SK-N-SH treated with all-trans-retinoic acid at 6 μM for 48 hours (cell line): ENCODE results near the gene ISCA2.

ENCODE experiments used
- ATAC-seq: fragments of 200-7000 bp; cut with Tn5 transposase; 3 replicates; pipeline ENCODE4 v1.9.1; 2020; ENCODE audit warnings: mild to moderate bottlenecking, moderate library complexity
- ARNTL ChIP-seq: fragments of 450-650 bp; formaldehyde crosslinking; IDR thresholded peaks from 2 replicates; pipeline ENCODE4 v1.5.0; 2020; ENCODE audit warnings: low read depth, mild to moderate bottlenecking, moderate library complexity, borderline replicate concordance
- BACH2 ChIP-seq: fragments of 250-450 bp; sonication (Bioruptor Pico); IDR thresholded peaks from 2 replicates; pipeline ENCODE4 v1.9.0; 2021; ENCODE audit warnings: mild to moderate bottlenecking, borderline replicate concordance
- CSDC2 ChIP-seq: fragments of 250-450 bp; sonication (Bioruptor Pico); IDR thresholded peaks from 2 replicates; pipeline ENCODE4 v1.5.0; 2020; ENCODE audit warnings: mild to moderate bottlenecking, moderate library complexity
- ESRRG ChIP-seq: fragments of 250-450 bp; sonication (Bioruptor Pico); IDR thresholded peaks from 2 replicates; pipeline ENCODE4 v1.6.1; 2021; ENCODE audit warnings: mild to moderate bottlenecking
- GLIS3 ChIP-seq: fragments of 250-450 bp; sonication (Bioruptor Pico); IDR thresholded peaks from 2 replicates; pipeline ENCODE4 v1.5.0; 2020; ENCODE audit warnings: mild to moderate bottlenecking, moderate library complexity
- ISL1 ChIP-seq: fragments of 250-450 bp; sonication (Bioruptor Pico); IDR thresholded peaks from 2 replicates; pipeline ENCODE4 v2.1.2; 2022; ENCODE audit warnings: mild to moderate bottlenecking, moderate library complexity
- POU6F1 ChIP-seq: fragments of 250-450 bp; sonication (Bioruptor Pico); IDR thresholded peaks from 2 replicates; pipeline ENCODE4 v1.8.0; 2021; ENCODE audit warnings: low read depth, mild to moderate bottlenecking, moderate library complexity, borderline replicate concordance
- PPARA ChIP-seq: fragments of 250-450 bp; sonication (Bioruptor Pico); IDR thresholded peaks from 2 replicates; pipeline ENCODE4 v1.5.0; 2020; ENCODE audit warnings: mild to moderate bottlenecking, borderline replicate concordance
- RARB ChIP-seq: fragments of 250-450 bp; sonication (Bioruptor Pico); IDR thresholded peaks from 2 replicates; pipeline ENCODE4 v1.8.0; 2021; ENCODE audit warnings: mild to moderate bottlenecking, moderate library complexity
- SNAI2 ChIP-seq: fragments of 250-450 bp; sonication (Bioruptor Pico); IDR thresholded peaks from 2 replicates; pipeline ENCODE4 v1.5.0; 2020; ENCODE audit warnings: mild to moderate bottlenecking, moderate library complexity
- TCF4 ChIP-seq: fragments of 250-450 bp; sonication (Bioruptor Pico); IDR thresholded peaks from 2 replicates; pipeline ENCODE4 v1.8.0; 2021; ENCODE audit warnings: mild to moderate bottlenecking, moderate library complexity, borderline replicate concordance
- TOX ChIP-seq: fragments of 250-450 bp; sonication (Bioruptor Pico); IDR thresholded peaks from 2 replicates; pipeline ENCODE4 v1.8.0; 2021; ENCODE audit warnings: mild to moderate bottlenecking, moderate library complexity, borderline replicate concordance
- TSHZ2 ChIP-seq: fragments of 250-450 bp; sonication (Bioruptor Pico); IDR thresholded peaks from 2 replicates; pipeline ENCODE4 v1.5.0; 2020; ENCODE audit warnings: mild to moderate bottlenecking, moderate library complexity
- ZC3H10 ChIP-seq: fragments of 250-450 bp; sonication (Bioruptor Pico); IDR thresholded peaks from 2 replicates; pipeline ENCODE4 v1.5.1; 2021; ENCODE audit warnings: mild to moderate bottlenecking, moderate library complexity
- ZFP3 ChIP-seq: fragments of 250-450 bp; sonication (Bioruptor Pico); IDR thresholded peaks from 2 replicates; pipeline ENCODE4 v1.5.0; 2020; ENCODE audit warnings: mild to moderate bottlenecking, moderate library complexity
- ZFP30 ChIP-seq: fragments of 450-650 bp; formaldehyde crosslinking; IDR thresholded peaks from 2 replicates; pipeline ENCODE4 v1.5.0; 2022; ENCODE audit warnings: mild to moderate bottlenecking, moderate library complexity
- ZNF565 ChIP-seq: fragments of 450-650 bp; formaldehyde crosslinking; conservative IDR thresholded peaks from 2 replicates; pipeline ENCODE4 v1.5.0; 2020; ENCODE audit warnings: low read depth, mild to moderate bottlenecking, moderate library complexity
- ZNF70 ChIP-seq: fragments of 450-650 bp; formaldehyde crosslinking; IDR thresholded peaks from 2 replicates; pipeline ENCODE4 v1.5.0; 2020; ENCODE audit warnings: mild to moderate bottlenecking, moderate library complexity
- ZNF8 ChIP-seq: fragments of 450-650 bp; formaldehyde crosslinking; IDR thresholded peaks from 2 replicates; pipeline ENCODE4 v1.5.0; 2020; ENCODE audit warnings: mild to moderate bottlenecking, moderate library complexity
- TF ChIP-seq, protein P1 (sequence below): fragments of 250-450 bp; sonication (Bioruptor Pico); IDR thresholded peaks from 2 replicates; pipeline ENCODE4 v1.5.1; 2020; ENCODE audit warnings: low read depth, mild to moderate bottlenecking, moderate library complexity
- TF ChIP-seq, protein P2 (sequence below): fragments of 250-450 bp; sonication (Bioruptor Pico); IDR thresholded peaks from 2 replicates; pipeline ENCODE4 v1.8.0; 2020; ENCODE audit warnings: mild to moderate bottlenecking, moderate library complexity, borderline replicate concordance
- TF ChIP-seq, protein P3 (sequence below): fragments of 250-450 bp; sonication (Bioruptor Pico); IDR thresholded peaks from 2 replicates; pipeline ENCODE4 v1.5.1; 2021; ENCODE audit warnings: mild to moderate bottlenecking, moderate library complexity

The ISCA2 gene

GRCh38 chr14:74463697-74464096, 29.9 kb upstream of the ISCA2 start:
- no peak for ATAC-seq
- no peak for TF ChIP-seq TCF4 (CRISPR knock-in tag)
- TF ChIP-seq ZNF70 (CRISPR knock-in tag) = no peak
- TF ChIP-seq POU6F1 = no peak
- TF ChIP-seq, protein P1, sequence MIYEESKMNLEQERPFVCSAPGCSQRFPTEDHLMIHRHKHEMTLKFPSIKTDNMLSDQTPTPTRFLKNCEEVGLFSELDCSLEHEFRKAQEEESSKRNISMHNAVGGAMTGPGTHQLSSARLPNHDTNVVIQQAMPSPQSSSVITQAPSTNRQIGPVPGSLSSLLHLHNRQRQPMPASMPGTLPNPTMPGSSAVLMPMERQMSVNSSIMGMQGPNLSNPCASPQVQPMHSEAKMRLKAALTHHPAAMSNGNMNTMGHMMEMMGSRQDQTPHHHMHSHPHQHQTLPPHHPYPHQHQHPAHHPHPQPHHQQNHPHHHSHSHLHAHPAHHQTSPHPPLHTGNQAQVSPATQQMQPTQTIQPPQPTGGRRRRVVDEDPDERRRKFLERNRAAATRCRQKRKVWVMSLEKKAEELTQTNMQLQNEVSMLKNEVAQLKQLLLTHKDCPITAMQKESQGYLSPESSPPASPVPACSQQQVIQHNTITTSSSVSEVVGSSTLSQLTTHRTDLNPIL = no peak
- no peak for TF ChIP-seq ZC3H10 (CRISPR knock-in tag)
- TF ChIP-seq ZFP3 (CRISPR knock-in tag) = no peak
- TF ChIP-seq ESRRG = no peak
- TF ChIP-seq ZFP30 = no peak
- TF ChIP-seq, protein P2, sequence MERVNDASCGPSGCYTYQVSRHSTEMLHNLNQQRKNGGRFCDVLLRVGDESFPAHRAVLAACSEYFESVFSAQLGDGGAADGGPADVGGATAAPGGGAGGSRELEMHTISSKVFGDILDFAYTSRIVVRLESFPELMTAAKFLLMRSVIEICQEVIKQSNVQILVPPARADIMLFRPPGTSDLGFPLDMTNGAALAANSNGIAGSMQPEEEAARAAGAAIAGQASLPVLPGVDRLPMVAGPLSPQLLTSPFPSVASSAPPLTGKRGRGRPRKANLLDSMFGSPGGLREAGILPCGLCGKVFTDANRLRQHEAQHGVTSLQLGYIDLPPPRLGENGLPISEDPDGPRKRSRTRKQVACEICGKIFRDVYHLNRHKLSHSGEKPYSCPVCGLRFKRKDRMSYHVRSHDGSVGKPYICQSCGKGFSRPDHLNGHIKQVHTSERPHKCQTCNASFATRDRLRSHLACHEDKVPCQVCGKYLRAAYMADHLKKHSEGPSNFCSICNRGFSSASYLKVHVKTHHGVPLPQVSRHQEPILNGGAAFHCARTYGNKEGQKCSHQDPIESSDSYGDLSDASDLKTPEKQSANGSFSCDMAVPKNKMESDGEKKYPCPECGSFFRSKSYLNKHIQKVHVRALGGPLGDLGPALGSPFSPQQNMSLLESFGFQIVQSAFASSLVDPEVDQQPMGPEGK = no peak
- no peak for TF ChIP-seq PPARA (CRISPR knock-in tag)
- TF ChIP-seq GLIS3 = no peak
- no peak for TF ChIP-seq RARB (CRISPR knock-in tag)
- no peak for TF ChIP-seq TOX
- no peak for TF ChIP-seq ARNTL (CRISPR knock-in tag)
- TF ChIP-seq ISL1 (CRISPR knock-in tag) = no peak
- no peak for TF ChIP-seq ZNF8 (CRISPR knock-in tag)
- TF ChIP-seq BACH2 = no peak
- no peak for TF ChIP-seq CSDC2
- TF ChIP-seq, protein P3, sequence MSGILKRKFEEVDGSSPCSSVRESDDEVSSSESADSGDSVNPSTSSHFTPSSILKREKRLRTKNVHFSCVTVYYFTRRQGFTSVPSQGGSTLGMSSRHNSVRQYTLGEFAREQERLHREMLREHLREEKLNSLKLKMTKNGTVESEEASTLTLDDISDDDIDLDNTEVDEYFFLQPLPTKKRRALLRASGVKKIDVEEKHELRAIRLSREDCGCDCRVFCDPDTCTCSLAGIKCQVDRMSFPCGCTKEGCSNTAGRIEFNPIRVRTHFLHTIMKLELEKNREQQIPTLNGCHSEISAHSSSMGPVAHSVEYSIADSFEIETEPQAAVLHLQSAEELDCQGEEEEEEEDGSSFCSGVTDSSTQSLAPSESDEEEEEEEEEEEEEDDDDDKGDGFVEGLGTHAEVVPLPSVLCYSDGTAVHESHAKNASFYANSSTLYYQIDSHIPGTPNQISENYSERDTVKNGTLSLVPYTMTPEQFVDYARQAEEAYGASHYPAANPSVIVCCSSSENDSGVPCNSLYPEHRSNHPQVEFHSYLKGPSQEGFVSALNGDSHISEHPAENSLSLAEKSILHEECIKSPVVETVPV (CRISPR knock-in tag) = no peak

GRCh38 chr14:74464785-74465184, 28.8 kb upstream of the ISCA2 start:
- TF ChIP-seq POU6F1 = no peak
- no peak for ATAC-seq

- TF ChIP-seq, protein P1 = no peak
- no peak for TF ChIP-seq SNAI2
- no peak for TF ChIP-seq GLIS3
- no peak for TF ChIP-seq TSHZ2 (CRISPR knock-in tag)
- TF ChIP-seq ISL1 (CRISPR knock-in tag) = no peak
- no peak for TF ChIP-seq RARB (CRISPR knock-in tag)
- TF ChIP-seq, protein P3 (CRISPR knock-in tag) = no peak
- no peak for TF ChIP-seq PPARA (CRISPR knock-in tag)
- no peak for TF ChIP-seq ZNF8 (CRISPR knock-in tag)
- no peak for TF ChIP-seq TCF4 (CRISPR knock-in tag)
- no peak for TF ChIP-seq ZFP30
- no peak for TF ChIP-seq ESRRG
- TF ChIP-seq TOX = no peak
- TF ChIP-seq, protein P2 = no peak
- TF ChIP-seq ZNF565 (CRISPR knock-in tag) = no peak
- ATAC-seq = no peak; the same call in 2 of the 3 replicates
These were observed 28.2 kb upstream of the ISCA2 start for GRCh38 chr14:74465335-74465734.
